ENCODE data around the gene PANK3.
"Not testable (repeated sequence)": the region's sequence is repeated elsewhere in the genome, so short reads cannot be mapped to it uniquely, and the experiment has no call there.

The PANK3 gene

DNA sequence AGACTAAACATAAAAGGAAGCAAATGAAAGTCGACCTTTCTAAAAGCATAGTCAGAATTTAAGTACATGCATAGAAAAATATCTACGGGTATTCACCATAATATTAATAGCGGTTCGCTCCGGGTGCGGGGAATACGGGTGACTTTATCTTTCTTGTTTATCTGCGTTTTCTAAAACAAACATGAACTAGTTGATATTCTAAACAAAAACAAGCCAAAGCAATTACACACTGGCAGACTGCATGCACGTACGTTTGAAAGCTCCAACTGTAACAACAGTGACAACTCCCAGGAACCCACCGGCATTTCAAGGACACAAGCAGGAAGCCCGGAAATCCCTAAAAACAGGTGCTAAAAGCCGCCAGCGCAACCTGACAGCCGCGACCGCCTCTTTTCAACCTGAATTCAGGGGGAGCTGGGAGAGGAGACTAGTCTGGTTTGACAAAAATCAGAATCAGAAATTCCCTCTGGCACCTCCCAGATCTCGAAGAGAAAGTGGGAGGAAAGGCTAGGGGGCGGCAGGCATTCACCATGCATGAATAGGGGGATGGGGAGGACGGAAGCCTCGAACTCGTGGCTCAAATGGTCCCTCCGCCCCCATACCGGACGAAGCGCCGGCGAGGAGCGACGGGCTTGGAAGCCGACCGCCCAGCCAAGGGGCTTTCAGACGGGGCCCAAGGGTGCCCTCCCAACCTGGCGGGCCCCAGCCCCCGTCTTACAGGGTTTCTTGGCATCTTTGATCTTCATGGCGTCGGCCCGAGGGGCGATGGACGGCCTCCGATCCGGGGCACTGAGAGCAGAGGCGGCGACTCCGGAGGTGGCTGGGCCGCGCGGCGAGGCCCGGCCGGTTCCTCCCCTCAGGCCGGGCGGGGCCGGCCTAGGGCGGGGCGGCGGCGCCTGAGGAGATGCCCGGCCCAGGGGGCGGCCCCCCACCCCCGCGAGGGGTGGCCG, at the start of gene PANK3:
TSS of gene PANK3 (minus strand) at position 831 of the 950 bp plus-strand sequence. CDS start at position 746, 85 bp downstream.
- DNase-seq (ENCODE audit: low read depth in 2 of 2): no peak

DNA sequence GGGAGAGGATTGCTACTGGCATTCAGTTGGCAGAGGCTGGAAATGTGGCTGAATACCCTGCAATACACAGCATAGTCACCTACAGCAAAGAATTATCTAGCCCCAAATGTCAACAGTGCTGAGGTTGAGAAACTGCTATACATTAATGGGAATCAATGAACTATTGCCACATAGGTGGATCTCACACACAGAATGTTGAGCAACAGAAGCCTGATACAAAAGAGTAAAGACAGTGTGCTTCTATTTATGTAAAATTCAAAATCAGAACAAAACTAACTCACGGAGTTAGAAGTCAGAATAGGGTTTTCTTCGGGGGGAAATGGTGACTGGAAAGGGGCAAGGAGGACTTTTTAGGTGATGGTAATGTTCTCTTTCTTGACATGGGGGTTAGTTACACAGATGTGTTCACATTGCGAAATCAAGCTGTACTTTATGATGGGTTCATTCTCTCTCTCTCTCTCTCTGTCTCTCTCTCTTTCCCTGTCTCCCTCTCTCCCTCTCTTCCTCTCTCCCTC, 45.7 kb upstream of the PANK3 start:
- no peak for DNase-seq (ENCODE audit: low read depth in 2 of 2)

DNA sequence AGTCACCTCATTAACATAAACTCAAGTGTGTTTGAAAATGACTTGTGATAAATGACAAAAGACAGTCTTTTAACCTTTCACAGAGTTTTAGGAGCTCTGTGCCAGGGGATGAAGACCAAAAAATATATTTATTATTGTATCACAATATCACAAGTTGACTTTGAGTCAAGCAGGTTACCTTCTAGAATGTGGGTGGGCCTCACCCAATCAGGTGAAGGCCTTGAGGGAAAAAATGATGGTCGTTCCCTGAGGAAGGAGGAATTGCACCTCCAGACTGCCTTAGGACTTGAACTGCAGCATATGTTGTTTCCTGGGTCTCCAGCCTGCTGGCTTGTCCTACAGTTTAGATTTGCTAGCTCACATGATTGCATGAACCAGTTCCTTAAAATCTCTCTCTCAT, 41.6 kb upstream of the PANK3 start:
- DNase-seq (ENCODE audit: low read depth in 2 of 2): no peak

DNA sequence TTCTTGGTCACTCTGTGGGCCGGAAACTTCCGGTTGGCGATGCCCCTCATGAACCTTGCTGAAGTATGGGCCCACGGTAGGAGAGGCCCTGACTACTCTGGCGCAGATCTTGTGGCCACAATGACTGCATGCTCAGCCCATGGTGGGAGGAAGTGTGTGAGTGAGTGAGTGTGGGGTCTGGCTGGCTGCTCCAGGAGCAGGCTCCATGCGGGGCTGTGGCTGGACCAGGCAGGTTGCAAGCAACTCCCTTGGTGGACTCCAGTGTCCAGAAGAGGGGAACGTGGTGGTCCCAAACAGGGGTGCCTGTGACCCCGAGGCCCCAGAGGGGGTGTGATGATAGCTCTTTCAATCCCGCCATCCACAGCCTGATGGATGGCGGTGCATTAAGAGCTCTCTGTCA, 35.5 kb upstream of the PANK3 start:
- no peak for DNase-seq (ENCODE audit: low read depth in 2 of 2)

DNA sequence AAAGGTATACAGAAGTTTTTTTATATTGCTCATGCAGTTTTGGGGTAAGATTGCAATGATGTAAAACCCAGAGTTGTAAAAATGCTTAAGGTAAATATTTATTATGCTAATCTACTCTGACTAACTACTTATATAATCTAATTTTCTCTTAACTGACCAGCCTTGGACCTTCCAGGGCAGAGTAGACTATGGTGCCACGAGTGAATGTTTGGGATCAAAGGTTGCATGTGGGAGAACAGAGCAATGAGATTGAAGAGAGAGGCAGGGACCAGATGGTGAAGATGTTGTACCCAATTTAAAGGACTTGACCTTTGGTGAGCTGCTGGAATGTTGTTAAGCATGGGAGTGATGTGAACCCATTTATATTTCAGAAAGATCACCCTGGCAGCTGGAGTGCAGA, 34.8 kb upstream of the PANK3 start:
- no peak for DNase-seq (ENCODE audit: low read depth in 2 of 2)

DNA sequence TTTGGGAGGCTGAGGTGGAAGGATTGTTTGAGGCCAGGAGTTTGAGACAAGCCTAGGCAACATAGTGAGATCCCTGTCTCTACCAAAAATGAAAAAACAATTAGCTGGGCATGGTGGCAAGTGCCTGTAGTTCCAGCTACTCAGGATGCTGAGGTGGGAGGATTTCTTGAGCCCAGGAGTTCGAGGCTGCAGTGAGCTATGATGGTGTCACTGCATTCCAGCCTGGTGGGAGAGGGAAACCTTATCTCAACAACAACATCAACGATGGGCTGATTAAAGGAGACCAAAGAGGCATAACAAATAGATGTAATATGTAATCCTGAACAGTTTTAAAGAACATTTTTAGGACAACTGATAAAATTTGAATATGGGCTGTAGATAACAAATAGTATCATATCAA, 34.2 kb upstream of the PANK3 start:
- no peak for DNase-seq (ENCODE audit: low read depth in 2 of 2)

DNA sequence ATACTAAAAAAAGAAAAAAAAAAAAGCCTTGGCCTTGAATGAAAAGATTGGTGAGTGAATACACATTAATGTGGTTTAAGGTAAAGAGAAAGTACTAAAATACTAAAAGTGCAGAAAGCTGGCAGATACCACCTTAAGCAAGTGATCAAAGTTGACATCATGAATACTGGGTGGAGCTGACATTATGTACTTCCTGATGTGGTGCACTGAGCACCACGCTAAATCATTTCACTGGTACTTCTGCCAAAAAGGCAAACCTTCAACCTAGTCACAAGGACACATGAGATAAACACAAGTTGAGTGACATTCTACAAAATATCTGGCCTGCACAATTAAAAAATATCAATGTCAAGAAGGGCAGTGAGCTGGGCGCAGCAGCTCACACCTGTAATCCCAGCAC, 33.8 kb upstream of the PANK3 start:
- no peak for DNase-seq (ENCODE audit: low read depth in 2 of 2)

DNA sequence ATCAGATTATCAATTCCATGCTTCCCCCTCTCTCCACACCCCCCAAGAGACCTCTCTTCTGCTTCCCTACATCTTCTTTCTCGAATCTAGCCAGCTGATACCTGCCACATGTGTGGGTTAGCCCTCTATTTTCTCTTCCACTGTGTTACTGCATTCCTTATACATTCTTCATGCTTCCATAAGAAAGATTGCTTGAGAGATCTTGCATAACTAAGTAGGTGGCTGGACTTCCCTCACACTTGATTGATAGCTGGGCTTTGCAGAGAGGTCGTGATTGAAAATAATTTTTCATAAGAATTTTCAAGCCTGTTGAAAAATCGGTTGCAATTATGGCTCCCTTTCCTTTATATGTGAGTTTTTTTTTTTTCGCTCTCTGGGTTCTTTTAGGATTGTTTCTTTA, 33.0 kb upstream of the PANK3 start:
- DNase-seq (ENCODE audit: low read depth in 2 of 2): no peak

DNA sequence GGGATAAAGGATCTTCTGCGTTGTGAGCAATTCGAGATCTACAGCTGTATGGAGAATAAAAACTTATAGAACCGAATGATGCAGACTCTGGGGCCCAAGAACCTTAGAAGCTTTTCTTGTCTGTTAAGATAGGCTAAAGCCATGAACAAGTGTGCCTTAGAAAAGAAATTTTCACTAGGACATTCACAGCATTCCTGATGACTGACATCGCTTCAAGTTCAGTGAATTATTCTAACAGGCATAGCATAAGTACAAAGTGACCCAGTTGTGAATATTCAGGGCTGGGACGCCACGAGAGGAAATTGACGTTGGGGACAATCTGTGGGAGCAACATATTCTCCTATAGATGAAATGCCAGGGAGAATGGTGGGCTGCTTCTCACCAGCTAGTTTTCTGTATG, 32.0 kb upstream of the PANK3 start:
- DNase-seq (ENCODE audit: low read depth in 2 of 2): no peak

DNA sequence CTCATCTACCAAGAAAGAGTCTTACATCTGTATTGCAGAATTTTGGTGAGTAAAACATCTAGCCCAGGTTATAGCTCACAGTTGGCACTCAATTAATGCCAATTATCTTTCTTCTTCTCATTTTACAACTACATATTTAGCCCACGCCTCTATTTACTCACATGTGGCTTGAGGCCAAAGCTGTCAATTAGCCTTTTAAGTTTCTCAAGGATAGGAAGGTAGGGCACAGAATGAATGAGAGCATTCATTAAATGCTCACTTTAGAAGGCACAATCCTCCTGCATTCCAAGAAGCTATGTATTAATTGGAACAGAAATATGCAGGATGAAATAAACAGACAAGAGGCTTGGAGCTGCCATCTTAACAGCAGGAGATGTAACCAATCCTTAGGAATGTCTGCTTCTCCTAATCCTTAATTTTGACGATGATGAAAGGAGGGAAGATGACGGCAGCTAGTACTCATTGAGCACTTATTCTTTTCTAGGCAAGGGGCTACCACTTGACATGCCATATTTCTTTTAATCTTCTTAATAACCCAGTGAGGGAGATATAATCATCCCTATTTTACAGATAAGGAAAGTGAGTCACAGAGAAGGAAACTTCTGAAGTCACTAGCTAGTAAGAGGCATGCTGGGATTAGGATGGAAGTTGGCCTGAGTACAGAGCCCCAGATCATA, 30.8 kb upstream of the PANK3 start:
- DNase-seq (ENCODE audit: low read depth in 2 of 2): no peak

DNA sequence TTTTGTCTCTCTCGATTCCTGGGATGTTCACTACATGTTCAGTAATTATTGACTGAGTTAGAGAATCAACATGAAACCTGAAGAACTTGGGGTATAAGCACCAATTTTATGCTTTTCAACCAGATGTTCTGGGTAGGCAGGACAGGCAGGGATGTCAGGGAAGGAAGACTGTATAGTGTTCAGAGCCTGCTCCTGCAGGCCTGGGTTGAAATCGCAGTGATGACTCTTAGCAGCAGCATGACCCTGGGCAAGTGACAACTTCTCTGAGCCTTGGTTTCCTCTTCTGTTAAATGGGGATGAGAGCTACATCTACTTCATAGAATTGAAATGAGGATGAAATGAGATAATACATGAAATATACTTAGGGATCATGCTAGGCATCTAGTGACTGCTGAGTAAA, 29.7 kb upstream of the PANK3 start:
- DNase-seq (ENCODE audit: low read depth in 2 of 2): no peak

DNA sequence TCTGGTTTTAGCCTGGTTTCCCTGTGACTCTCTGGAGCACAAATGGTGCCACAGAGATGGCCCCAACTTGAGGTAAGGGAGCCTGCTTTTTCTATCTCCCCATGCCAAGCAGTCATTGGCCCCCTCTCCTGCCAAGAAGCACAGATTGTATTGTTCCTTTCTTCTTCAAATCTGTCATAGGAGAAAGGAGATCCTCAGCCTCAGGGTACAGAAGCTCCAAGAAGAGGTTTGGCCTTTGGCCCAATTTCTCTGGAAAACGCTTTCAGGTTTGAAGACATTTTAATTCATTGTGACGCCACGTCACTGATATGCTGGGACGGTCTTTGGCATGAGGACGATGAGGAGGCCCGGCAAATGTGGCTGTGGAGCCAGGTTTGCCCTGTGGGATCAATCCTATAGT, 29.2 kb upstream of the PANK3 start:
- no peak for DNase-seq (ENCODE audit: low read depth in 2 of 2)

DNA sequence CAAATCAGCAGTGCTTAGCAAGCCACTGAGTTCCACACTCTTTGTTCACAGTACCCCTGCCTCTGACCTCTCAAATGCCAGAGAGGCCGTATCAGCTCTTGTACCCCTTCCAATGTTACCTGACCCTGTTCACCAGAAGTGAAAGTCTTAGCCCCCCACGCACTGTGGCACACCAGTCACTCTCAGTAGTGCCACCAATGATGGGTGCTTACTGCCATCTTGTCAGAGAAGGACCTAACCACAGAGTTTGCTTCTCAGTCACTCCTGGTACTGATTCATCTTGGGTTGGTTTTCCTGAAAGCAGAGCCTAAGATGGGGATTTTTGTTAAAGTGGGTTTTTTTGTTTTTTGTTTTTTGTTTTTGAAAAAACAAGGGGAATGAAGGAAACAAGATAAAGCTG, 28.8 kb upstream of the PANK3 start:
- DNase-seq (ENCODE audit: low read depth in 2 of 2): no peak

DNA sequence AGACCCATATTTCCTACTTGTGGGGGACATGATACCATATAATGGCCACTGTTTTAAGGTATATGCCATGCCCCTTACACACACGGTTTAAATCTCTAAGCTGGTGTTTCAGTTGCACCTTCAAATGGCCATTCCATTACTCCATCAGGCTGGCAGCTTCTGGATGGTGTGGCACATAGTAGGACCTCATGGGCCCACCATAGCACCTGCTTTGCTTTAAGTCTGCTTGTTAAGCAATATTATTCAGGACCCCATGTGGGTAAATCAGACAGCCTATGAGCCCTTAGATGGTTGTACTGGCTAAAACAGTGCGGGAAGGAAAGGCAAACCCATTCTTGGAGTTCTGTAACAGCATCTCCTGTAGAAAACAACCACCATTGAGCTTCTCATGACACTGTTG, 27.4 kb upstream of the PANK3 start:
- no peak for DNase-seq (ENCODE audit: low read depth in 2 of 2)

DNA sequence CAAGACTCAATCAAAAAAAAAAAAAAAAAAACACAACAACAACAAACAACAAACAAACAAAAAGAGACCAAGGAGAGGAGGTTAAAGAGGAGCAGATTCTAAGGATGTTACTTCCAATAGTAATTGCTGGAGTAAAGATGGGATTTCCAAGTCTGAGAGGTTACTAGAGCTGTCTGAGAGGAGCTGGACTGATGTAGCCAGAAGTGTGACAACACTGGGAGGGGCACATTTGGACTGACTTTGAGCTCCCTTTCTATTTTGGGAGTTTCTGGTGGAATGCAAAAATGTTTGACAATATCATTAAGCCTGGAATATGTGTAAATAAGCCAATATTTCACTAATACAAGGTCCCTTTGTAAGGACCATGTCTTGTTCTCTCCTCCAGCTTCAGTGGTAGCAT, 25.3 kb upstream of the PANK3 start:
- no peak for DNase-seq (ENCODE audit: low read depth in 2 of 2)

DNA sequence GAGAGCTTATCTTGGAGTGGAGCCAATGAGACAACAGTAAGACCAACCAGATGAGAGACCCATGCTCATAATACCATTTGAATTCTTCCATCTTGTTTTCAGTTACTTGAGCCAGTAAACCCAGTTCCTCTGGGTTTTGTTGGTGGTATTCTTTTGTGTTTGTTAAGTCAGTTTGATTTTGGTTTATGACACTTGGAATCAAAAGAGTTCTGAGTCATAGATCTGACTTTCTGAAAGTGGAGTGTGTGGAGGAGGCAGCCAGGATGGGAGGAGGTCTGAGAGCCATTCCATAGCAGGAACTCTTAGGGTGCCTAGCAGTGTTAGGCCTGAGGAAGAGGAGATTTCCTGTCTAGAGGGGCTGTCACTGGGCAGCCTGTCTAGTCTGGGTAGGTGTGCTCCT, 24.6 kb upstream of the PANK3 start:
- DNase-seq (ENCODE audit: low read depth in 2 of 2): no peak

DNA sequence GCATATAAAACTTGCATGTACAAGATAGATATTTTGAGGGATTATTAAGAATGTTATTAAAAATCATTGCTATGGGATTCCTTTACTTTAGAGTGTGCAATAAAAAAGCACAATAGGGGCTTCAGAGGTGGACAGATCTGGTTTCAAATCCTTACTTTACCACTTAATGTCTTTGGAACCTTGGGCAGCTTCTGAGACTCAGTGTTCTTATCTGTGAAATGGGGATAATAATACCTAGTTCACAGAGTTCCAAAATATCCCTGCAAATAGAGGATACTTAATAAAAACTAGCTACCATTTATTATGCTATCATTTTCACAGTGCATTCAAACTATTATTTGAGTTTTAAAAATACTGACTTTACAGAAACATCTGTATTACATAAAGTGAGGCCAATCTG, 23.3 kb upstream of the PANK3 start:
- DNase-seq (ENCODE audit: low read depth in 2 of 2): no peak

DNA sequence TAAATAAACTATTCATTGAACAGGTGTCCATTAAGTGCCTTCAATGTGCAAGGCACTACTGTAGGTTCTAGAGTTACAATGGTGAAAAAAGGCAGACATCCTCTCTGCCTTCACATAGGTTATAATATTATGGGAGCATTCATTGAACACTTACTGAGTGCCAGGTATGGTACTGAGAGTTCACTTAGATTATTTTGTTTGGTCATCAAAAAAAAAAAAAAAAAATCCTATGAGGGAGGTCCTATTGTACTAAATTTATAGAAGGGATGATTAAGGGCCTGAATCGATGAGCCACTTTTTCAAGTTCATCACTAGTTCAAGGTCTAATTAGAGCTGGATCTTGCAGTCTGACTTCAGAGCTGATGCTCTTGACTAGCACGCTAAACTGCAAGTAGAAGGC, 22.8 kb upstream of the PANK3 start:
- no peak for DNase-seq (ENCODE audit: low read depth in 2 of 2)

DNA sequence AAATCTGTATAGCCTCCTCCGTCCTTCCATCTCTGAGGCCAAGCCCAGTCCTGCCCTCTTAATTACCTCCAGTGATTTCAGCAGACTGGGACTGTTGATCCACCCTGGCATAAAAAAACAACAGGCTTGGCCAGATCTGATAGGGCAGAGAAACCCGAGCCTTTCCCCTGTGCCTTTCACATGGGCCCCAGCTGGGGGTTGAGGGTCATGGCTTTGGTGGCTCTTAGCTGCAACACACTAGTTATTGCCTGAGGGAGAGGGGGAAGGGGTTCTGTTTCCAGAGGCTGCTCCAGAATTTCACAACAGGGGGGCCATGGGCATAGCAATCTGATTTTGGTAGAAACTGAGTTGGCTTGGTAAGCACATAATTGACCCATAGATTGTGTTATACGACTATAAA, 21.2 kb upstream of the PANK3 start:
- DNase-seq (ENCODE audit: low read depth in 2 of 2): no peak

DNA sequence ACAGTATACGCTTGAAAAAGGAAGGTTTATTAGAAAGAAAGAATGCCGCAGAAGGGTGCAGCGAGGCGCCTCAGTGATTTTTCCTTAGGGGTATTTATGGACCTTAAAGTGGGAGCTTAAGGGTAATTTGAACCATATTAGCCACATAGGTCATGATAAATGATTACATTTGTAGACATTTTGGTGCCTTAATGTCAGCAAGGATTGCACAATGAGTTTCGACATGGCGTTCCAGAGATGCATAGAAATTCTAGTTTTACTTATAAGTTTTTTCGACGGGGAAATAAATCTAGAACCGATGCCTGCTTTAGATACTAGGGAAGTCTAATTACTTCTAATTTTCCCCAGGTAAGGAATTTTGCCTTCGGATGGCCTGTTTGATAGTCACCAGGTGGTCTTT, 20.7 kb upstream of the PANK3 start:
- no peak for DNase-seq (ENCODE audit: low read depth in 2 of 2)

DNA sequence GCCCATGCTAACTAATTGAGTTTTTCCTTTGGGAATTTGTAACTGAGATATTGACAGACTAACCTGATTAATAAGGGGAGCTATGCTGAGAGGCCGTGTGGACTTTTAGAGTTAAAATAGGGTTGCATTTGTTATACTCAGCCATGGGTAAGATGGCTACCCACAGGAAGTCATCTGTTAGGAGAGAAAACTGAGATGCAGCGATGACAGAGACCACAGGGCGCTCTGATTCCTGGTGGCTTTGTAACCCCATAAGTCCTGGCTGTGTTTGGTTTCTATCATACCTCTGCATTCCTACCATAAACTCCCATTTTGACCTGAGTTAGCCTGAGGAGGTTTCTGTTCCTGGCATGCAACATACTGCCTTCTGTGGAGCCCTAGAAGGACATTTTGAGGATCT, 19.5 kb upstream of the PANK3 start:
- DNase-seq (ENCODE audit: low read depth in 2 of 2): no peak

DNA sequence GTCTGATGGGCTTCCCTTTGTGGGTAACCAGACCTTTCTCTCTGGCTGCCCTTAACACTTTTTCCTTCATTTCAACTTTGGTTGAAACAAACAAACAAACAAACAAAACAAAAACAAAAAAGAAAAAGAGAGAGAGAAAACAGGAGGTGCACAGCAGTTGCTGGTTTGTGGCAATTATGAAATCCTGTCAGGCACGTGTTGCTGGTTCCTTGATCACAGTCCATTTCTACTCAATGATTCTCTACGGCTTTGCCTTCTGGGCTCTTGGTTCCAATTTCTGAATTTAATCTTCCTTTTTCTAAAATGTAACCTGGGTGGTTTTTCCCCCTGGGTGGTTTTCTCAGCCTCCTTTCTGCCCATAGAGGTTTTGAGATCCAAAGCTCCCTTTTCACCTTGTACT, 17.8 kb upstream of the PANK3 start:
- DNase-seq (ENCODE audit: low read depth in 2 of 2): no peak

DNA sequence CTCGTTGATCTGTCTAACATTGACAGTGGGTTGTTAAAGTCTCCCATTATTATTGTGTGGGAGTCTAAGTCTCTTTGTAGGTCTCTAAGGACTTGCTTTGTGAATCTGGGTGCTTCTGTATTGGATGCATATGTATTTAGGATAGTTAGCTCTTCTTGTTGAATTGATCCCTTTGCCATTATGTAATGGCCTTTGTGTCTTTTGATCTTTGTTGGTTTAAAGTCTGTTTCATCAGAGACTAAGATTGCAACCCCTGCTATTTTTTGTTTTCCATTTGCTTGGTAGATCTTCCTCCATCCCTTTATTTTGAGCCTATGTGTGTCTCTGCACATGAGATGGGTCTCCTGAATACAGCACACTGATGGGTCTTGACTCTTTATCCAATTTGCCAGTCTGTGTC, 17.0 kb upstream of the PANK3 start:
- not testable (repeated sequence) for DNase-seq (ENCODE audit: low read depth in 2 of 2)

Measured in stimulated activated CD8-positive, alpha-beta memory T cell treated with anti-CD3 and anti-CD28 coated beads, Interleukin-15, amount 100 ng/mL, for 4 hours (primary cell).